OCI-LY3 (cell line): Measurements from ENCODE around the gene CARD11.

Source experiments
- H2AFZ ChIP-seq: fragments of 200-600, 300-600 bp; shearing (Covaris generic); 2 replicates; pipeline ENCODE4 v1.6.0; 2014; ENCODE audit warnings: antibody characterized with exemption, low read depth, low read length
- H3K27ac ChIP-seq: fragments of 200-600, 300-600 bp; sonication (generic); 2 replicates; pipeline ENCODE4 v1.5.1; 2014; ENCODE audit warnings: mild to moderate bottlenecking, low read length, moderate library complexity, mixed read lengths
- H3K27me3 ChIP-seq: fragments of 200-600, 300-600 bp; sonication (generic); 2 replicates; pipeline ENCODE4 v1.6.1; 2014; ENCODE audit warnings: low read depth, low read length, mixed read lengths
- H3K36me3 ChIP-seq: fragments of 200-600, 300-600 bp; sonication (generic); replicated peaks from 2 replicates; pipeline ENCODE3; 2014; ENCODE audit warnings: low read depth, low read length, mixed read lengths
- H3K4me1 ChIP-seq: fragments of 300-600, 200-600 bp; sonication (generic); 2 replicates; pipeline ENCODE4 v1.6.1; 2014; ENCODE audit warnings: low read length, mixed read lengths
- H3K4me2 ChIP-seq: fragments of 200-600, 300-600 bp; sonication (generic); 2 replicates; pipeline ENCODE4 v1.6.1; 2014; ENCODE audit warnings: low read length, mixed read lengths
- H3K4me3 ChIP-seq: fragments of 300-600, 200-600 bp; sonication (generic); 2 replicates; pipeline ENCODE4 v1.5.1; 2014; ENCODE audit warnings: antibody characterized with exemption, mild to moderate bottlenecking, low read length, moderate library complexity
- H3K79me2 ChIP-seq: fragments of 300-600, 200-600 bp; shearing (Covaris generic); 2 replicates; pipeline ENCODE4 v1.6.1; 2014; ENCODE audit warnings: mild to moderate bottlenecking, low read length, mixed read lengths
- H3K9ac ChIP-seq: fragments of 300-600, 200-600 bp; shearing (Covaris generic); 2 replicates; pipeline ENCODE4 v1.6.0; 2014; ENCODE audit warnings: mild to moderate bottlenecking, low read length, moderate library complexity
- H3K9me3 ChIP-seq: fragments of 200-600, 300-600 bp; shearing (Covaris generic); 2 replicates; pipeline ENCODE4 v1.6.1; 2014; ENCODE audit warnings: low read length, mixed read lengths; ENCODE audit not compliant: insufficient read depth
- H4K20me1 ChIP-seq: fragments of 200-600, 300-600 bp; sonication (generic); 2 replicates; pipeline ENCODE4 v1.6.1; 2016; ENCODE audit warnings: low read length, mixed read lengths; ENCODE audit not compliant: insufficient read depth
- CTCF ChIP-seq: fragments of 200-600, 300-600 bp; sonication (generic); IDR thresholded peaks from 2 replicates; pipeline ENCODE4 v1.5.1; 2014; ENCODE audit warnings: antibody characterized with exemption, low read length, low read depth
- EZH2phosphoT487 ChIP-seq: fragments of 200-600 bp; shearing (Covaris generic); IDR thresholded peaks from 2 replicates; pipeline ENCODE4 v1.6.1; 2018; ENCODE audit warnings: antibody characterized with exemption, mixed run types, low read depth

The CARD11 gene

GRCh38 chr7:2929321-2930201 is 114.1 kb downstream of the CARD11 start:
- H3K4me3 ChIP-seq, result no peak overlapping the region
- H3K9ac ChIP-seq, result no peak overlapping the region
- H3K27ac ChIP-seq, result no peak overlapping the region
- H3K4me2 ChIP-seq, result no peak overlapping the region
- no peaks in the 10 kb centered on the region for H3K79me2 ChIP-seq
- H3K9me3 ChIP-seq, result no peaks in the 10 kb centered on the region
- no peaks in the 10 kb centered on the region for H3K4me1 ChIP-seq
- no peaks in the 10 kb centered on the region for H4K20me1 ChIP-seq
- H3K36me3 ChIP-seq, result peaks cover 16% of the 10 kb centered on the region
- TF ChIP-seq CTCF (no peak), EZH2phosphoT487 (no peak)
- no peaks in the 10 kb centered on the region for H3K27me3 ChIP-seq
- no peak overlapping the region for H2AFZ ChIP-seq

- Histone ChIP-seq H2AFZ (no peak overlapping the region), H3K4me2 (no peak overlapping the region), H3K27ac (no peak overlapping the region), H3K4me1 (no peaks in the 10 kb centered on the region), H3K9me3 (no peaks in the 10 kb centered on the region), H4K20me1 (no peaks in the 10 kb centered on the region), H3K27me3 (no peaks in the 10 kb centered on the region), H3K4me3 (no peak overlapping the region), H3K79me2 (no peaks in the 10 kb centered on the region), H3K36me3 (peaks cover 16% of the 10 kb centered on the region), H3K9ac (no peak overlapping the region)
- TF ChIP-seq EZH2phosphoT487, result no peak
Observed at GRCh38 chr7:2928613-2929311, 114.9 kb downstream of the CARD11 start.

GRCh38 chr7:2928256-2928612 is 115.4 kb downstream of the CARD11 start:
- no peak overlapping the region for H3K27ac ChIP-seq
- H3K79me2 ChIP-seq, result no peaks in the 10 kb centered on the region
- TF ChIP-seq CTCF (no peak), EZH2phosphoT487 (no peak)
- H3K4me3 ChIP-seq, result no peak overlapping the region
- H3K4me2 ChIP-seq, result no peak overlapping the region
- no peak overlapping the region for H2AFZ ChIP-seq
- no peaks in the 10 kb centered on the region for H3K27me3 ChIP-seq
- no peaks in the 10 kb centered on the region for H3K9me3 ChIP-seq
- H3K4me1 ChIP-seq, result no peaks in the 10 kb centered on the region
- H3K36me3 ChIP-seq, result peaks cover 16% of the 10 kb centered on the region
- H4K20me1 ChIP-seq, result no peaks in the 10 kb centered on the region
- H3K9ac ChIP-seq, result no peak overlapping the region

GRCh38 chr7:2927592-2927991 is 116.1 kb downstream of the CARD11 start:
- no peaks in the 10 kb centered on the region for H3K79me2 ChIP-seq
- H2AFZ ChIP-seq, result no peak overlapping the region
- H3K27ac ChIP-seq, result no peak overlapping the region
- TF ChIP-seq CTCF, result no peak
- no peak for TF ChIP-seq EZH2phosphoT487
- no peaks in the 10 kb centered on the region for H3K27me3 ChIP-seq
- no peaks in the 10 kb centered on the region for H3K9me3 ChIP-seq
- H3K36me3 ChIP-seq, result peaks cover 19% of the 10 kb centered on the region
- no peaks in the 10 kb centered on the region for H3K4me1 ChIP-seq
- H3K4me2 ChIP-seq, result no peak overlapping the region
- no peaks in the 10 kb centered on the region for H4K20me1 ChIP-seq
- H3K4me3 ChIP-seq, result no peak overlapping the region
- no peak overlapping the region for H3K9ac ChIP-seq
